Epithelial cell of prostate (primary cell): ENCODE data around the gene SLCO3A1.

Experiments
- DNase-seq: peaks from one replicate; pipeline ENCODE4 v3.0.0-alpha.2; 2011; ENCODE audit warnings: low read depth, low spot score
- H3K27ac ChIP-seq: fragments of 450-650 bp; 2 replicates; pipeline ENCODE4 v1.5.1; 2017; ENCODE audit warnings: mild to moderate bottlenecking

SLCO3A1 gene

GRCh38 chr15:91879158-91879557 lies 25.6 kb downstream of the SLCO3A1 start:
- H3K27ac ChIP-seq = no peak overlapping the region
- no peak for DNase-seq

GRCh38 chr15:91880373-91880772 lies 26.9 kb downstream of the SLCO3A1 start:
- no peak for DNase-seq
- H3K27ac ChIP-seq = no peak overlapping the region

- no peak overlapping the region for H3K27ac ChIP-seq
These were observed 28.2 kb downstream of the SLCO3A1 start for GRCh38 chr15:91881569-91882297.

GRCh38 chr15:91882858-91883586 lies 29.5 kb downstream of the SLCO3A1 start:
- no peak for DNase-seq
- no peak overlapping the region for H3K27ac ChIP-seq

More at GRCh38 chr15:91881569-91882297, 28.2 kb downstream of the SLCO3A1 start:
- no peak for DNase-seq

GRCh38 chr15:91884606-91885005 lies 31.1 kb downstream of the SLCO3A1 start:
- DNase-seq = no peak
- no peak overlapping the region for H3K27ac ChIP-seq

GRCh38 chr15:91885054-91885453 lies 31.5 kb downstream of the SLCO3A1 start:
- H3K27ac ChIP-seq = no peak overlapping the region
- no peak for DNase-seq

- H3K27ac ChIP-seq = no peak overlapping the region
These were observed 32.3 kb downstream of the SLCO3A1 start for GRCh38 chr15:91885714-91886270.

GRCh38 chr15:91886878-91887277 lies 33.4 kb downstream of the SLCO3A1 start:
- H3K27ac ChIP-seq = no peak overlapping the region
- DNase-seq = no peak

More at GRCh38 chr15:91885714-91886270, 32.3 kb downstream of the SLCO3A1 start:
- DNase-seq = no peak

- DNase-seq = no peak
- no peak overlapping the region for H3K27ac ChIP-seq
These were observed 33.8 kb downstream of the SLCO3A1 start for GRCh38 chr15:91887321-91887720.

- H3K27ac ChIP-seq = no peak overlapping the region
- DNase-seq = no peak
These were observed 34.4 kb downstream of the SLCO3A1 start for GRCh38 chr15:91887921-91888373.

GRCh38 chr15:91889111-91889815 lies 35.8 kb downstream of the SLCO3A1 start:
- DNase-seq = no peak
- no peak overlapping the region for H3K27ac ChIP-seq

GRCh38 chr15:91890614-91891013 lies 37.1 kb downstream of the SLCO3A1 start:
- peak overlapping the region; percentile 75 for H3K27ac ChIP-seq
- DNase-seq = peak; percentile 81

- no peak for DNase-seq
- peak overlapping the region; percentile 75 for H3K27ac ChIP-seq
These were observed 37.6 kb downstream of the SLCO3A1 start for GRCh38 chr15:91891101-91891500.

GRCh38 chr15:91891788-91892345 lies 38.4 kb downstream of the SLCO3A1 start:
- DNase-seq = no peak
- H3K27ac ChIP-seq = no peak overlapping the region

GRCh38 chr15:91892436-91892835 lies 38.9 kb downstream of the SLCO3A1 start:
- DNase-seq = no peak
- H3K27ac ChIP-seq = no peak overlapping the region

GRCh38 chr15:91894606-91895005 lies 41.1 kb downstream of the SLCO3A1 start:
- peak overlapping the region; percentile 83 for H3K27ac ChIP-seq
- peak; percentile 96 for DNase-seq

- DNase-seq = no peak
- peak overlapping the region; percentile 83 for H3K27ac ChIP-seq
These were observed 41.5 kb downstream of the SLCO3A1 start for GRCh38 chr15:91895051-91895450.

- peak overlapping the region; percentile 83 for H3K27ac ChIP-seq
These were observed 43.0 kb downstream of the SLCO3A1 start for GRCh38 chr15:91896341-91897055.

GRCh38 chr15:91897585-91898372 lies 44.3 kb downstream of the SLCO3A1 start:
- no peak overlapping the region for H3K27ac ChIP-seq
- no peak for DNase-seq

More at GRCh38 chr15:91896341-91897055, 43.0 kb downstream of the SLCO3A1 start:
- DNase-seq = peak; percentile 65
